ENCODE data around the gene ADAM19. TPM values are rescaled to one million over a fixed set of nuclear protein-coding genes. Genes with fewer than 3 reads are reported as not detected.
A peak's percentile ranks its signal among the peaks of the same experiment; 100 is the strongest.

ADAM19 gene, protein sequence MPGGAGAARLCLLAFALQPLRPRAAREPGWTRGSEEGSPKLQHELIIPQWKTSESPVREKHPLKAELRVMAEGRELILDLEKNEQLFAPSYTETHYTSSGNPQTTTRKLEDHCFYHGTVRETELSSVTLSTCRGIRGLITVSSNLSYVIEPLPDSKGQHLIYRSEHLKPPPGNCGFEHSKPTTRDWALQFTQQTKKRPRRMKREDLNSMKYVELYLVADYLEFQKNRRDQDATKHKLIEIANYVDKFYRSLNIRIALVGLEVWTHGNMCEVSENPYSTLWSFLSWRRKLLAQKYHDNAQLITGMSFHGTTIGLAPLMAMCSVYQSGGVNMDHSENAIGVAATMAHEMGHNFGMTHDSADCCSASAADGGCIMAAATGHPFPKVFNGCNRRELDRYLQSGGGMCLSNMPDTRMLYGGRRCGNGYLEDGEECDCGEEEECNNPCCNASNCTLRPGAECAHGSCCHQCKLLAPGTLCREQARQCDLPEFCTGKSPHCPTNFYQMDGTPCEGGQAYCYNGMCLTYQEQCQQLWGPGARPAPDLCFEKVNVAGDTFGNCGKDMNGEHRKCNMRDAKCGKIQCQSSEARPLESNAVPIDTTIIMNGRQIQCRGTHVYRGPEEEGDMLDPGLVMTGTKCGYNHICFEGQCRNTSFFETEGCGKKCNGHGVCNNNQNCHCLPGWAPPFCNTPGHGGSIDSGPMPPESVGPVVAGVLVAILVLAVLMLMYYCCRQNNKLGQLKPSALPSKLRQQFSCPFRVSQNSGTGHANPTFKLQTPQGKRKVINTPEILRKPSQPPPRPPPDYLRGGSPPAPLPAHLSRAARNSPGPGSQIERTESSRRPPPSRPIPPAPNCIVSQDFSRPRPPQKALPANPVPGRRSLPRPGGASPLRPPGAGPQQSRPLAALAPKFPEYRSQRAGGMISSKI
- 14.1 TPM for total RNA-seq

DNA sequence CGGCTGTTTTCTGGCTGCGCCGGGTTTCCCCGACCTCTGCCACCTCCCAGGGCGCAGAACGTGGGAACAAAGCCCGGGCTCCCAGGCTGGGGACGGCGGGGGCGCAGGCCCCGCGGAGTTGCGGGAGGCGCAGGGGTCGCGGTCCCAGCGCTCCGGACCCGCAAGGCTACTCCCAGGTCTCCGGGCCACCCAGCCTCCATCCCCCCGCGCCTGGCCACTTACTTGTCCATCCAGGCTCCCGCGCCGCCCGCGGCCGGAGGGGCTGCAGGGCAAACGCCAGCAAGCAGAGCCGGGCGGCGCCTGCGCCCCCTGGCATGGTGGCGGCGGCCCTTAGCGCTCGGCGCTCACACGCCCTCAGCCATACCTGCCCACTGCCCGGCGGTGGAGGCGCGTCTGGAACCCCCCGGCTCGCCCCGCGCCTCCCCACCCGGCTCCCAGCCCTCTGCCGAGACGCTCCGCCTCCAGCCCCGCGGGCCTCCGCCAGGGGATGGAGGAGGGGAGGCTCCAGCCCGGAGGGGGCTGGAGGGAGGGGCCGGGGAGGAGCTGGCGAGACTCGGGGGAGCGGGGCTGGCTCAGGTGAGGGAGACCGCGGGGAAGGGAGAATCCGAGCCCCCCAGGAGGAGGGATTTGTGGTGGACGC is at the start of gene ADAM19:
Gene ADAM19, minus strand, starts transcription at position 395 of the 640 bp plus-strand sequence. Its CDS starts 79 bp downstream, at position 316.
- Histone ChIP-seq H3K4me1 (ENCODE audit: control insufficient read depth in 3 of 3, insufficient read depth in 3 of 3, low read length in 3 of 3) (peaks cover 37 to 46% (median 43%) of the 10 kb centered on the region in 3 donors), H3K9ac (ENCODE audit: low read depth in 1 of 3, low read length in 3 of 3) (peak within 1 kb of the TSS; percentile 78 to 86 (median 81)), H3K36me3 (ENCODE audit: control insufficient read depth in 3 of 3, insufficient read depth in 3 of 3, low read length in 3 of 3) (no peaks in the 10 kb centered on the region), H3K9me3 (ENCODE audit: control insufficient read depth in 3 of 3, low read length in 3 of 3) (no peaks in the 10 kb centered on the region), H3K27me3 (ENCODE audit: control insufficient read depth in 3 of 3, insufficient read depth in 3 of 3, low read length in 3 of 3) (no peaks in the 10 kb centered on the region), H3K27ac (ENCODE audit: low read depth, low read length) (peak within 1 kb of the TSS; percentile 64), H3K4me3 (ENCODE audit: low read length in 3 of 3) (peak within 1 kb of the TSS; percentile 85 to 88 (median 88))

DNA sequence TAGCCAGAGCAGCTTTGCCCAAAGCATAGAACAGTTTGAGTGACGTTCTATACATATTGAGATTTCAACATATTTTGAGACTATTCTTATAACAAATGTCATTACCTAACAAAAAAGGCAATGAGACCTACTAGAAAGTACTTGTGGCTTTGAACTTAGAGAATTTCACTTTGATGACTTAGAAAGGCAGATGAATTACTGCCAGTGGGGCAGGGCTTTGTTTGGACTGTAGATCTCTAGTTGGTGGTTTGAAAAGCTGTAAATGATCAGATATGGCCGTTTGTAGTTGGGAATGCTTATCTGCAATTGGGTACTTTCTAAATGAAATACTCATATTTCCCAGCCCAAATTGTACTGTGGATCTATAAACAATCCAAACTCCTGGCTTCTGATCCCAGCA is 48.6 kb upstream of the ADAM19 start:
- H3K27ac ChIP-seq (ENCODE audit: low read depth, low read length): no peak overlapping the region

DNA sequence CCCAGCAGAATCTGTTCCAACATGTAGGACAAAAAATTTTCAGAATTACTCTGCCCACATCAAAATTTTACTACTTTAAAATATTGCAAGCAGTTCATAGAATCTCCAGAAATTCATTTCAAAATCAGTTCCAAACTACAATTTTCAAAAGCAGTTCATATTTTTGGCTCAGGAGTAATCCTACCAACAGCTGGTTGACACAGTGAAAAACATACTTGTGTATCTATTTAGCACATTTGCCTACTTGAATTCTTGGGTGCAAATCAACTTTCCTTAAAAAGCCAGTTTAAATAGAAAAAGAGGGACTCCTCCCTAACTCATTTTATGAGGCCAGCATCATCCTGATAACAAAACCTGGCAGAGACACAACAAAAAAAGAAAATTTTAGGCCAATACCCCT is 45.2 kb upstream of the ADAM19 start:
- Histone ChIP-seq H3K9ac (ENCODE audit: low read depth in 1 of 3, low read length in 3 of 3) (no peak overlapping the region), H3K4me3 (ENCODE audit: low read length in 3 of 3) (no peak overlapping the region), H3K9me3 (ENCODE audit: control insufficient read depth in 3 of 3, low read length in 3 of 3) (no peaks in the 10 kb centered on the region), H3K36me3 (ENCODE audit: control insufficient read depth in 3 of 3, insufficient read depth in 3 of 3, low read length in 3 of 3) (no peaks in the 10 kb centered on the region), H3K27ac (ENCODE audit: low read depth, low read length) (no peak overlapping the region), H3K4me1 (ENCODE audit: control insufficient read depth in 3 of 3, insufficient read depth in 3 of 3, low read length in 3 of 3) (no peaks in the 10 kb centered on the region), H3K27me3 (ENCODE audit: control insufficient read depth in 3 of 3, insufficient read depth in 3 of 3, low read length in 3 of 3) (no peaks in the 10 kb centered on the region)

More for the DNA sequence above, 48.6 kb upstream of the ADAM19 start:
- Histone ChIP-seq H3K4me3 (ENCODE audit: low read length in 3 of 3) (no peak overlapping the region), H3K9ac (ENCODE audit: low read depth in 1 of 3, low read length in 3 of 3) (no peak overlapping the region), H3K27me3 (ENCODE audit: control insufficient read depth in 3 of 3, insufficient read depth in 3 of 3, low read length in 3 of 3) (no peaks in the 10 kb centered on the region), H3K9me3 (ENCODE audit: control insufficient read depth in 3 of 3, low read length in 3 of 3) (no peaks in the 10 kb centered on the region), H3K36me3 (ENCODE audit: control insufficient read depth in 3 of 3, insufficient read depth in 3 of 3, low read length in 3 of 3) (no peaks in the 10 kb centered on the region), H3K4me1 (ENCODE audit: control insufficient read depth in 3 of 3, insufficient read depth in 3 of 3, low read length in 3 of 3) (no peaks in the 10 kb centered on the region)

DNA sequence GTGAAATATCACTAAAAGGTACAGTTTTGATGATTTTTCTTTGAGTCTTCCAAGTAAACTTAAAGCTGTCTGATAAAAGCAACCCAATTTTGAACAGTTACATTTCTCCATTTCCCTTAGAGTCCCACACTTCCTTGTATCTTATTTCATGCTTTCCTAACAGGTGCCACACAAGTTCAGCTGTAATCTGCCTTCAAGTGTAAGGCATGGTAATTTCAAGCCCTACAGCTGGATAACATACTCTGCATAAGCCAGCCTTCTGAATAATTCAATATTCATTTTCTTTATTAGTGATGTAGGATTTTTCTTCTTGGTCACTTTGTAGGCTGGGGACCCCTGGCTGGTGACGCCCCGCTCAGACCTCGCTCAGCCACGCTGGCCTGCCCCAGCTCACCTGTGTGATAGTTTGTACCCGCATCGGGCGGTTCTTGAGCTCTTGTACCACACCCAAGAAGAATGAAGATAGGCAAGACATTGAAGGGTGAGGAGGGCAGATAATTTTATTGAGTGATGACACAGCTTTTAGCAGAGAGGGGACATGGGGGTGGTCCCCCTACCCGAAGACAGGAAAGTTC is 42.7 kb upstream of the ADAM19 start:
- H3K36me3 ChIP-seq (ENCODE audit: control insufficient read depth in 3 of 3, insufficient read depth in 3 of 3, low read length in 3 of 3): no peaks in the 10 kb centered on the region
- H3K9ac ChIP-seq (ENCODE audit: low read depth in 1 of 3, low read length in 3 of 3): no peak overlapping the region
- no peak overlapping the region for H3K4me3 ChIP-seq (ENCODE audit: low read length in 3 of 3)
- H3K27ac ChIP-seq (ENCODE audit: low read depth, low read length): no peak overlapping the region
- no peaks in the 10 kb centered on the region for H3K9me3 ChIP-seq (ENCODE audit: control insufficient read depth in 3 of 3, low read length in 3 of 3)
- no peaks in the 10 kb centered on the region for H3K4me1 ChIP-seq (ENCODE audit: control insufficient read depth in 3 of 3, insufficient read depth in 3 of 3, low read length in 3 of 3)
- no peaks in the 10 kb centered on the region for H3K27me3 ChIP-seq (ENCODE audit: control insufficient read depth in 3 of 3, insufficient read depth in 3 of 3, low read length in 3 of 3)

DNA sequence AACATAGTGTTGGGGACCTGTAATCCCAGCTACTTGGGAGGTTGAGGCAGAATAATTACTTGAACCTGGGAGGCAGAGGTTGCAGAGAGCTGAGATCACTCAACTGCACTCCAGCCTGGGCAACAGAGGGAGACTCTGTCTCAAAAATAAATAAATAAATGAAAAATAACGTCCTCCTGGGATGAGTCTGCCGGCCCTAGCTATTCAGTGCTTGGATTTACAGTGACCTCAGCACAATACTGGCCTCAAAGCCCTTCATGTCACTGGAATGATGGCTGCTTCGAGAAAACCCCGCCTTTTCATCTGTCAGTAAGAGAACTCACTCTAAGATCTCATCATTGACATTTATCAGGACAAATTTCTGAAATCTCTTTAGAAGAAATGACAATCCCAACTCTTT is 41.2 kb upstream of the ADAM19 start:
- Histone ChIP-seq H3K4me1 (ENCODE audit: control insufficient read depth in 3 of 3, insufficient read depth in 3 of 3, low read length in 3 of 3) (peaks cover 3 to 12% (median 6%) of the 10 kb centered on the region in 3 donors), H3K27me3 (ENCODE audit: control insufficient read depth in 3 of 3, insufficient read depth in 3 of 3, low read length in 3 of 3) (no peaks in the 10 kb centered on the region)

DNA sequence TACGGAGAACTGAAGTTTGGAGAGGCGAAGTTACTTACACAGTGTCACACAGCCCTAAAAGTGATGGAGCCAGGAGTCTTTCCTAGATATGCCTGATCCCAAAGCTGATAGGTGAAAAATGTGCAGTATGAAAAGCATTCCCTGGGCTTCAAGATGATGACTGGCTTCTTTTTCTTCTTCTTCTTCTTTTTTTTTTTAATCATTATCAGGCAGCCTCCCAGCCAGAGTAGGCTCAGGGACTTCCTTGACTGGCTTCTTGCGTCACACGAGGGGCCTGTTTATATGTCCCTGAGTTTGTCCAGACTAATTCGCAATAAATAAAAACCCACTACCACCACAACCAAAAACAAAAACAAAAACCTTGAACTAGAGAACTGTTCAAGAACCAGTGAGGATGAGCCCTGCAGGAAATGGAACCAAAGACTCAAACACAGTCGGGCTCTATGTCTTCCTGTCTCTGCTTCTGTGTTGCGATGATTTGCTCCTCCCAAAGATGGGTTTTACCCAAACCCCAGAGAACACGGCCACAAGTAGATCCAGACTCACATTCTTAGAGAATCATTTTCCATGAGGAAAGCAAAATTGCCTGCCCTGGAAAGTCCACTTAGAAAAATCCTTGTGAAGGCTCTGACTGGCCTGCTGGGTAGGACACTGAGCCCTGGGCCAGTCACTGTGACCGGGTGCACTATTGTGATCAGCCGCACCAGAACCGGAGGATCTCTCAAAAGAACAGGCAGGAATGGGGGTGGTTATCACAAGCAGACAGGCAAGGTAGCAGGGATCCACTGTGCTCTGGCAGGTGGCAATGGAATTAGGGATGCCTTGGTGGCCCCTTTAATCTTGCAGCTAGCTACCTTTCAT is 38.0 kb upstream of the ADAM19 start:
- Histone ChIP-seq H3K4me1 (ENCODE audit: control insufficient read depth in 3 of 3, insufficient read depth in 3 of 3, low read length in 3 of 3) (peaks cover 8 to 14% (median 11%) of the 10 kb centered on the region in 3 donors), H3K9ac (ENCODE audit: low read depth in 1 of 3, low read length in 3 of 3) (no peak overlapping the region), H3K4me3 (ENCODE audit: low read length in 3 of 3) (no peak overlapping the region), H3K36me3 (ENCODE audit: control insufficient read depth in 3 of 3, insufficient read depth in 3 of 3, low read length in 3 of 3) (no peaks in the 10 kb centered on the region), H3K9me3 (ENCODE audit: control insufficient read depth in 3 of 3, low read length in 3 of 3) (no peaks in the 10 kb centered on the region), H3K27ac (ENCODE audit: low read depth, low read length) (no peak overlapping the region), H3K27me3 (ENCODE audit: control insufficient read depth in 3 of 3, insufficient read depth in 3 of 3, low read length in 3 of 3) (no peaks in the 10 kb centered on the region)

More for the DNA sequence above, 41.2 kb upstream of the ADAM19 start:
- Histone ChIP-seq H3K9ac (ENCODE audit: low read depth in 1 of 3, low read length in 3 of 3) (no peak overlapping the region), H3K36me3 (ENCODE audit: control insufficient read depth in 3 of 3, insufficient read depth in 3 of 3, low read length in 3 of 3) (no peaks in the 10 kb centered on the region), H3K27ac (ENCODE audit: low read depth, low read length) (no peak overlapping the region), H3K9me3 (ENCODE audit: control insufficient read depth in 3 of 3, low read length in 3 of 3) (no peaks in the 10 kb centered on the region), H3K4me3 (ENCODE audit: low read length in 3 of 3) (no peak overlapping the region)

DNA sequence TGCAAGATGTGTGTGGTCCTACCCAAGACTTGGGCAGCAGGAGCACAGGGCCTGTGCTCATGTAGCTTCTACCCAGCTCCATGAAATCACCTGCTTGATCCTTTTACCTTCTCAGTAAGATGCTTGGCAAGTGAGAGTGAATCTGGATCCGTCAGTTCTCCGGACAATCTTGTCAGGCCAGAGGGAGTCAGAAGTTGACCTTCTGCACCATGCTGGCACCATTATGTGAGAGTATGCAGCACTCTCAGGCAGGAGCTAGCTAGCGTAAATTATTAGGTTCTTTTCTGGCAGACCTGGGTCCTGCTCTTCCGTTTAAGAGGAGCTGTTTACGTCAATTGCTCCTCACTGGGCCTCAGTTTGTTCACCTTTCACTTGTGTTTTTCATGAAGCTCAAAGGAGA is 37.0 kb upstream of the ADAM19 start:
- peak overlapping the region; percentile 37 for H3K27ac ChIP-seq (ENCODE audit: low read depth, low read length)
- H3K36me3 ChIP-seq (ENCODE audit: control insufficient read depth in 3 of 3, insufficient read depth in 3 of 3, low read length in 3 of 3): no peaks in the 10 kb centered on the region
- no peaks in the 10 kb centered on the region for H3K9me3 ChIP-seq (ENCODE audit: control insufficient read depth in 3 of 3, low read length in 3 of 3)
- no peaks in the 10 kb centered on the region for H3K27me3 ChIP-seq (ENCODE audit: control insufficient read depth in 3 of 3, insufficient read depth in 3 of 3, low read length in 3 of 3)
- peaks cover 8 to 14% (median 11%) of the 10 kb centered on the region in 3 donors for H3K4me1 ChIP-seq (ENCODE audit: control insufficient read depth in 3 of 3, insufficient read depth in 3 of 3, low read length in 3 of 3)
- H3K9ac ChIP-seq (ENCODE audit: low read depth in 1 of 3, low read length in 3 of 3): no peak overlapping the region
- H3K4me3 ChIP-seq (ENCODE audit: low read length in 3 of 3): no peak overlapping the region

DNA sequence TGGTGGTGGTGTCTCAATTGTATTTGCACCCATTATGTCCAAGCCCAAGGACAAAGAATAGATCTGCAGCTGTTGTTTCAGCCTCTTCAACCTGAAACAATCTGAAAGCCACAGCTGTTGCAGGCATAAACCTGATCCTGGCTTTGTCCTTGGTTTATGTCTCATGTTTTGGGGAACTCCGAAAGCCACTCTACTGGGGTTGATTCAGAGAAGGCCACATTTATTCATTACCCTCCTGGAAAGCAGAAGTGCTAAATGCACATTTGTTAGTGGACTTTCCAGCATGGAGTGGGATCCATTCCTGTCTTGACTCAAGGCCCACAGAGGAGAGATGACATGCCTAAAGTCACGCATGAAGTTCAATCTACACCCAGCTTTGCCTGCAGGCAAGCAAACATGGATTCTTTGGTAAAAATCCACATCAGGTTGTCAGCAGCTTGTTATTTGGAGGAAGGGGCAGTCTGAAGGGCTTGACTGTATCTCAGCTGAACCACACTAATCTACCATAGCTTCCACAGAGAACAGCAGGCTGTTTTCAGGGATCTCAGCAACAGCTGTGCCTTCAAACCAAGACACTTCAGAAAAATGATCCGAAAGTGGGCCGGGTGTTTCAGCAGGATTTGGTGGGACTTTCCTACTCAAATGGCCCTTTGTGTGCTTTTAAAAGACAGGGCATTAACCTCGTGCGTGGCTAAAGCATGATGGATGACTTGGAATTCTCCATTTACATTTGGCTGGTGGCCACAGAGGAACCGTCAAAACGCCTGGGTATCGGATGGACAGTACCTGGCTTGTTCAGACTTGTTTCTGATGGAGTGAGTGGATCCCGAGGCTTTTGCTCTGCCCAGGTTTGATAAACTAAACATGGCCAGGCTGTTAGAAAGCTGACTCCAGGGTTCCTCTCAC is 36.2 kb upstream of the ADAM19 start:
- H3K4me3 ChIP-seq (ENCODE audit: low read length in 3 of 3): no peak overlapping the region
- peak overlapping the region; percentile 37 for H3K27ac ChIP-seq (ENCODE audit: low read depth, low read length)
- H3K9me3 ChIP-seq (ENCODE audit: control insufficient read depth in 3 of 3, low read length in 3 of 3): no peaks in the 10 kb centered on the region
- no peaks in the 10 kb centered on the region for H3K36me3 ChIP-seq (ENCODE audit: control insufficient read depth in 3 of 3, insufficient read depth in 3 of 3, low read length in 3 of 3)
- H3K4me1 ChIP-seq (ENCODE audit: control insufficient read depth in 3 of 3, insufficient read depth in 3 of 3, low read length in 3 of 3): peaks cover 8 to 14% (median 11%) of the 10 kb centered on the region in 3 donors
- no peak overlapping the region for H3K9ac ChIP-seq (ENCODE audit: low read depth in 1 of 3, low read length in 3 of 3)
- no peaks in the 10 kb centered on the region for H3K27me3 ChIP-seq (ENCODE audit: control insufficient read depth in 3 of 3, insufficient read depth in 3 of 3, low read length in 3 of 3)
